GM21381 (cell line): ENCODE results near the gene FNBP1.

ENCODE experiments used
- ATAC-seq: cut with Tn5 transposase; IDR thresholded peaks from one replicate; pipeline ENCODE4 v1.9.1; 2021; ENCODE audit warnings: mild to moderate bottlenecking, moderate library complexity; ENCODE audit not compliant: unreplicated experiment

Gene FNBP1

DNA sequence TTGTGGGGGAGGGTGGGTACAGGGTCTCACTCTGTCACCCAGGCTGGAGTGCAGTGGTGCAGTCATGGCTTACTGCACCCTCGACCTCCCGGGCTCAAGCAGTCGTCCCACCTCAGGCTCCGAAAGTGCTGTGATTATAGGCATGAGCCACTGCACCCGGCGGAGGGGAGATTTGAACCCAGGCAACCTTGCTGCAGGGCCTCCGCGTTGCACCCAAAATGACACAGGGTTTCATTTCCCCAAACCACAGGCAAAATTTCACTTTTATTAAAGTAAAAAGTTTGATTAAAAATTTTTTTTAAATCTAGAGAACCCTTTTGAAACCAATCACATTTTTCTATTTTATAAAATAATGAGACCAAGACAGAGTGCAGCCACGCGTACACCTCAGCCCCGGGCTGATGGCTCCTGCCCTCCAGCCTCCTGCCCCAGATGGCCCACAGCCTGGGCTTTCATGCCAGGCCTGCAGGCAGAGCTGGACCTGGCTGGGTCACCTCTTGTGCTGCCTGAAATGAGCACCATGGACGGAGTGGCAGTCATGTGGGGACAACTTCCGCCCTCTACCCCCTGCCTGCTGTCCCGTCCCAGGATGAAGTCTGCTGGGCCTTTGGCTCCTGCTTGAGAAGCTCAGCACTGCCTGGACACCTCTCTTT is 177.2 kb downstream of the FNBP1 start:
- no peak for ATAC-seq

DNA sequence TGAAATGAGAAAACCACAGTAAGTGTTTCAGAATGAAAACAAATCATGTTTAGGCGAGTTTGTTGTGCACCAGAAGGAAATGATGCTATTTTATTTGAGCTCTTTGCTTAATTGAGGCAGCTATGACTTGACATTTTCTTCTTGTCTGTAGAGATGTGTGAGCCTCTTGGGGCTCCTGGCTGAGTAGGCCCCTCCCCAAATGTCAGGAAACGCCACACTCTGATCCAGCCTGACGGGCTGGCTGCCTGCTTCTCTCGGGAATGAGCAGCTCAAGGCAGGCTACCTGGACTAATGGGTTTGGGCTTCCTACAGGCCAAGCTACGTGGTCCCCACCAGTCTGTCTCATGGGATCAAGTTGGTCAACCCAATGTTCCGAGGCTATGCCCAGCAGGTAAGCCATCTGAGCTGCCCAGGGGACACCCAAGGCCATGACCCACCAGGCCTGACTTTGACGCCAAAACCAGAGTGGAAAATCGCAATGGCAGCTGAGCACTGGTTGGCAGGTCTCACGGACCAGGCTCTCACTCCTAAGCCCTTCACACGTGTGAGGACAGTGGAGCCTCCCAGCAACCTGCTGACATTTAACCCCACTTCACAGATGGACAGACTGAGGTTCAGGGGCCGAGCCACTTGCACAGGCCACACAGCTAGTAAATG is 177.9 kb downstream of the FNBP1 start:
- ATAC-seq, result no peak

DNA sequence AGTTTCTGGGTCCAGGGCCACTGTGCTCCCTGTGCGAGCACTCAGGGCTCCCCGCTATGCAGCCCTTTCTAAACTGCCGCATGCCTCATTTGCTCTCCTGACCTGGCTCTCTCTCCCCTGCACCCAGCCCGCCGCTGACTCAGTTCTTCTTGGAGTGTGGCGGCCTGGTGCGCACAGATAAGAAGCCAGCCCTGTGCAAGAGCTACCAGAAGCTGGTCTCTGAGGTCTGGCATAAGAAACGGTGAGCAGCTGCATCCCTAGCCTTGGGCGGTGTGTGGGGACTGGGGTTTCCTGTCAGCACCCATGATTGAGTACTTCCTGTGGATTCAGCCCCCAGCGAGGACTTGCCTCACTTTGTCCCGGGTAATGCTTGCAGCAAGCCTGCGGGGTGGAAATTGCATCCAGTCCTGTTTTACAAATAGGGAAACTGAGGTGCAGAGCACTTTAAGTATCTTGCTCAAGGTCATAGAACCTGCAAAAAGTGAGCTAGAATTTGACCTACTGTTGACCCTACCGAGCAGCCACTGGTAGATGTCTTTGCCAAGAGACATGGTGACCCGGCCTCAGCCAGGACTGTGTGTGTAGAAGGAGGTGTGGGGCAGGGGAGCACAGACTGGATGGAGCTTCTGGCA is 179.8 kb downstream of the FNBP1 start:
- no peak for ATAC-seq

DNA sequence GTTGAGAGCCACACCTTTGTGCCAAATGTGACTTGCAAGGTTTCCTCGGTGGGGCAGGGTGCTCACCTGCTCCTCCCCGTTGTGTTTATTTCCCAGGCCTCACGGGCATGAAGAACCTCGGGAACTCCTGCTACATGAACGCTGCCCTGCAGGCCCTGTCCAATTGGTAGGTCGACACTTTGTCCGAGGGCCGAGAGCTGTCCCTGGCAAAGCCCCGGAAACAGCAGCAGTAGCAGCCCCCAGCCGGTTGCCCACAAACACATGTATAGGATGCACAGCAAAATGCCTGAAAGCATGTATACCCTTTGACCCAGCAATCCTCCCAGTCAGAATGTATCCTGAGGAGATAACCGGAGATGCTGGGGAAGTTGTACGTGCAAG is 181.6 kb downstream of the FNBP1 start:
- ATAC-seq, result no peak

DNA sequence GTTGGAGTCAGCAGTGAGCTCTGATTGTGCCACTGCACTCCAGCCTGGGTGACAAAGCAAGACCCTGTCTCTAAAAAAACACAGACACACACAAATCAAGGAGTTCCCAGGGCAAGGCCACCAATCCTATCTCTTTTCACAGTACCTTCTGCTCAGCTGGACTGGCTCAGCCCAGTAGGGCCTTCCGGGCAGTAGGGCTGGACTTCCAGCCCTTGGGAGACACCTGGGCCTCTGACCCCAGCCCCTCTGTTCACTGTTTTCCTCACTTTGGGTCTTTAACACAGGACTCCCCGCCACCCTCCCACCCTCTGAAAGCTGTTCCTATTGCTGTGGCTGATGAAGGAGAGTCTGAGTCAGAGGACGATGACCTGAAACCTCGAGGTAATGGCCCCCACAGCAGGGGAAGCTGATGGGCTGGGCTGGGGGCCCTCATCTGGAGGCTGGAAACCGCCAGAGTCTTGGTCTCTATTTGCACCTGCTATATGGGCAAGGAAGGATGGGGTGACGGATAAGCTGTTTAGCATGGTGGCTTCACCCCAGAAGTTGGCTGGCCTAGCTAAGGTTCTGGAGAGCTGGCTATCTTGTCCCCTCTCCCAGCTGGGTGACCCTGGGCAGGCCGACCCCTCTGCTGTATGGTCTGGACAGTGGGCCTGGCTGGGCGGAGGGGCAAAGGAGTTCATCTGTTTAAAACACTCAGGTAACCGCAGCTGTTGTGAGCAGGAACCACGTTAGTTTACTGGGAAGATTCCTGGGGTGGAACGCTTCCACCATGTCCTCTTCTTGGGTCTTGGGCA is 182.1 kb downstream of the FNBP1 start:
- no peak for ATAC-seq

DNA sequence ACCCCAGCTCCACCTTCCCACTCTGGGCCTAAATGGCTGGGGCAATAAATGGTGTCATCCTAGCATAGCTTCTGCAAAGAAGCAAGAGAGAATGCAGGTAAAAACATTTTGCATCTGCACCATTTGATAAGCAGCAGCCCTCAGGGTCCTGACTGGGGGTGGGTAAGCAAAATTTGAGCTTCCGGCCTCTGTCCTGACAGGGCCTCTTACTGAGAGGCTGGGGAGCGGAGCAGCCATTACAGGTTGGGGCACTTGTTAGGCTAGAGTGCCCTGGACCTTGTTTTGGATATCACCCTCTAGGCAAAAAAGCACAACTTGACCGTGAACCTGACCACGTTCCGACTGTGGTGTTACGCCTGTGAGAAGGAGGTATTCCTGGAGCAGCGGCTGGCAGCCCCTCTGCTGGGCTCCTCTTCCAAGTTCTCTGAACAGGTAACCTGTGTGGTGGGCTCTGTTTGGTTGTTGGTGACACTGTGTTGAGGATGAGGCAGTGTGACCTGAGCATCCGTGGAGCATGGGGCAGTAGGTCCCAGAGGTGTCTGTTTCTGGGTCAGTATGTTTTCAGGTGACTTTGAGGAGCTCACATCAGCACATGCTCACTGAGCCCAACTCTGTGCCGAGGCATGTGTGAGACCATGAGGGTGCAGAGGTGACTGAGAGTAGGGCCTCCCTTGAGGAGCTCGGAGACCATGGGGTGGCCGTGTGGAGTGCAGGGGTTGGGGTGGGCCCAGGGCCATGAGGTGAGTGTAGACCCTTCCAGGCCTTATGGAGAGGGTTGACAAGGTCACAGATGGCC is 184.6 kb downstream of the FNBP1 start:
- ATAC-seq, result no peak

DNA sequence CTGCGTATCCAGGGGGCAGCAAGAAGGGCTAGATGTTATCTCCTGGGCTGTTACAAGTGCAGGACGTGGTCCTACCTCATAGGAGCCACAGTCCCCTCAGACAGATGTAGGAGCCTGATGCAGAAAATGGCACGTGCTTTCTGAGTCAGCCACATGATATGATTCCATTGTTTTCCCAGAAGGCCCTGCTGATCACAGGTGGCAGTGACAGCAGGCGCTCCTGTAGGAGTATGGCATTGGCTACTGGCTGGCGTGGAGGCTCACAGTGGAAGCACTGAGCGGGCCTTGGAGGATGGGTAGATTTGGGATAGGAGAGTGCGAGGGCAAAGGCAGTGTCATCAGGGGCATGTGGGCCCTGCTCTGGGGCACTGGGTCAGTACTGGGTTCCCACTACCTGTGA is 185.8 kb downstream of the FNBP1 start:
- no peak for ATAC-seq

DNA sequence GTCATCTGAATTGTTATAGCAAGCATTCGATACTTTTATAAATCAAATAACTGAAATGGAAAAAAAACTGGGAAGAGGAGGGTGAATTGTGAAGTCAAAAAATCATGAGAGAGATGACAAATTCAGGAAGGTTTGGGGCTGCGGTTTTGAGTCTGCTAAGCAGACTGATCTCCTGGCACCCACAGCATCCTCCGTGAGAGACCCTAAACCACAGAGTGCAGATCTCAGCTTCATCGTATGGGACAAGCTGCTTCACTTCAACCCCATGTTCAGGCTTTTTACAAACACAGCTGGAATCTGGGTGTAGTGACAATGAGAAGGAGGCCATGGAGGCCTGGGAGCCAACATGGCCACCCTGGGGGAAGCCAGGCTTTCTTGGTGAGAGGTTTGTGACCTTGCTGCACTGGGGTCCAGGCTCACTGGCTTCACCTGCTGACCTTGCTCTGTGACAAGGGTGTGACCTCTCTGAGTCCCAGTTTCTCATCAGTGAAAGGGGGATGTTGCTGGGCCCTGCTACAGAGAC is 188.3 kb downstream of the FNBP1 start:
- no peak for ATAC-seq

DNA sequence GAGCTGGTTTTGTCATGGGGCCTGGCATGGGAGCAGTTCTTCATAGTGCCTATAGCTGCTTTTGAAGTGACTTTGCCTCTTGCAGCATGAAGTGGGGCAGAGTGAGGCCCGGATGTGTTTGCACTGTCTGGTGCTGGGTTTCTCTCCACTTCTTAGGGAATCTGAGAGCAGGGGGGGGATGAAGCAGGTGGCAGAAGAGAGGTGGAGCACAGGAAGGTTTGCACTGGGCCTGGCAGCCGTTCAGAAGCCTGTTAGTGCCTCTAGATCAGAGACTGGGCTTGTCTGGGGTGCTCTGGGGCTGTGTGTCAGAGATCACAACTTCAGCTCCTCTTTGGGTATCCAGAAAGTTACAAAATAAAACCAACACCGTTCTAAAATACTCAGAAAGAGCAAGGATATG is 189.4 kb downstream of the FNBP1 start:
- no peak for ATAC-seq

DNA sequence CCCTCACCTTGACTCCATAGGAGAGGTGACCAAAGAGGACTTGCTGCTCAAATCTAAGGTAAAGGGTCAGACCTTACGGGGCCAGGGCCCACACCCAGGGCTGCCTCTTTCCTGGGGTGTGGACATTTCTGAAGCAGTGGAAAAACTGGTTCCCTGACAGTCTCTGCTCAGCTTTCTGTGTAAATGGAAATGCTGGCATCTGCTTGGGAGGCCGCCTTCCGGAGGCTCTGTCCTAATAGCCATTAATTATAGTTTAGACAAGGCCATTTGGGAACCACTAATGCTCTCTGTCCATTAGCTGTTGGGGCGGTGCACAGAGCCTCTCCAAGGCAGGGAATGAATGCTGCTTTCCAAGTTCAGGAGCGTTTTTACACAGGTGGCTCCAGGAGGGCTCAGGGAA is 190.4 kb downstream of the FNBP1 start:
- ATAC-seq, result no peak

DNA sequence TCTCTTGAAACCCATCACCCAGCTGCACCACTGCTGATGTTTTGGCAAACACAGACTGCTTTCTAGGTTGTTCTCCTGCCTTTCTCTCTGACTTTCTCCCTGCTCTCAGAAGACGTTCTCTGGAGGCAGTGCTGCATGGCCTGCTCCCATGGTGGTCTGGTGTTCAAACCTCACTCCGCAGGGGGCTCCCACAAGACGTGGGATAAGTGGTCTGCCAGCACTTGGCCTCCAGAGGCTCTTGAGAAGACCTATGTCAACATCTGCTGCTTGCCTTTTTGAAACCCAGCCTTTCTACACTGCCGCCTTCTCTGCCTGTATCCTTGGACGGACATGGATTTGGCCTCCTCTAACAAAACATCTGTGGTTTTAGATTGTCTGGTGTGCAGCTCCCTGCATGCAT is 191.2 kb downstream of the FNBP1 start:
- ATAC-seq, result no peak

DNA sequence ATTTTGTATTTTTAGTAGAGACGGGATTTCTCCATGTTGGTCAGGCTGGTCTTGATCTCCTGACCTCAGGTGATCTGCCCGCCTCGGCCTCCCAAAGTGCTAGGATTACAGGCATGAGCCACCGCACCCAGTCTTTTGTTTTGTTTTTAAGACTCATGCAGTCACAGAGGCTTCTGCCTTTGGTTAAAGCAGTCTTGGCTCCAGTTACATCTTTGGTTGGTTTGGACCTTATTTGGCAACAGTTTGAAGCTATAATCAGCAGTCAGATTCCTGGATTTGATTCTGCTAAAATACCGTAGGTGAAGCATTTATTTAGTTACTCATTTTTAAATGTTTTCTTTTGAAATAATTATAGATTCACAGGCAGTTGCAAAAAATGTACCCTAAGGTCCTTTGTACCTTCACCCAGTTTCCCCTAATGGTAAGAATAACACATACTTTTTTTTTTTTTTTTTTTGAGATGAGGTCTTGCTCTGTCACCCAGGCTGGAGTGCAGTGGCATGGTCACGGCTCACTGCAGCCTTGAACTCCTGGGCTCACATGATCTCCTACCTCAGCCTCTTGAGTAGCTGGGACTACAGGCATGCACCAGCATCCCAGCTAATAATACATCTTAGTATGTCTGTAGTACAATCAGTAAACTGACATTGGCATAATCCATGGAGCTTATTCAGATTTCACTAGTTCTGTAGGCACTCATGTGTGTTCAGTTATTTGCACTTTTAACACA is 192.0 kb downstream of the FNBP1 start:
- ATAC-seq, result no peak

DNA sequence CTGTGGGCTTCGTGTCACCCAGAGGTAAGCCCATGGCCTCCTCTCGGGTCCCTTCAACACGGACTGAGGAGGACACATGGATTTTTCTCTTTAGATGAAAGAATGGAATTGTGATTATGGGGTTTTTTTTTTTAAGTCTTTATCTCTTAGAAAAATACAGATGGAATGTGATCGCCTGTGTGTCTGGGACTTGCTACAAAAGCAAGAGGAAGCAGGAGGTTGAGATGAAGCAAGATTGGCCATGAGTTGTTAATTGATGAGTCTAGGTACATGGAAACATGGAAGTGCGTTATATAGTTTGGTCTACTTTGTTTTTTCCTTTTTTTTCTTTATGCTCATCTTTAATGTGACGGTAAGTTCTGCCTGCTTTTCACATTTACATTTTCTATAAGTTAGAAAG is 193.1 kb downstream of the FNBP1 start:
- ATAC-seq, result no peak

DNA sequence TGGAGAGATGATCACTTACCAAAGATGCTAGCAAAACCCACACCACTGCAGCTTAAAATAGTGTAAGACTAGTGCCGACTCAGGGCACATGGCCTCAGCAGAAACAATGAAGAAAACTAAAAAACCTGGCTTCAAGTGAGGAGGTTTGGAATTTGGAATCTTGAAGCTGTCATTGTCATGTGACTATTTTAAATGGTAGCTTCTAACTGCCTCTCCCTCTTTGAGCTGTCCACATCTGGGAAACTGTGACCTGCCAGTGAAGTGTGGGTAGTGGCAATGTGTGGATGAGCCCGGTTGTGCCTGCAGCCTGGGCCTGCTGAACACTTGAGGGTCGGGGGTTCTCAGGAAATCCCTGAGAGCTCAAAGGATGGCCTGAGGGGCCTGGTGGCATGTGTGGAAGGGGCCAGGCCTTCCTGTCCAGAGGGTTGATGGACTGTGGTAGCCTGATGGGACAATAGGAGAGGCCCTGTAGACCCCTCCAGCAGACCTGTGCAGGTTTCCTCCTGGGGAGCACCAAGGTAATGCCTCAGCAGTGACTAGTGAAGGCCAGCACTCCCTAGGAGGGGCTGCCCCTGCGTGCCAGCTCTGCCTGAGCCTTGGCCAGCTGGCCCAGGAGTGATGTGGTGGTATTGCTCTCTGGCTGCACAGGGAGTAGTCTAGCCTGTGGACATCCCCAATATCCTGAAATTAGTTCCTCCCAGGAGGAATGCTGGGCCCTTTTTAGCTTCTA is 194.1 kb downstream of the FNBP1 start:
- ATAC-seq, result no peak

DNA sequence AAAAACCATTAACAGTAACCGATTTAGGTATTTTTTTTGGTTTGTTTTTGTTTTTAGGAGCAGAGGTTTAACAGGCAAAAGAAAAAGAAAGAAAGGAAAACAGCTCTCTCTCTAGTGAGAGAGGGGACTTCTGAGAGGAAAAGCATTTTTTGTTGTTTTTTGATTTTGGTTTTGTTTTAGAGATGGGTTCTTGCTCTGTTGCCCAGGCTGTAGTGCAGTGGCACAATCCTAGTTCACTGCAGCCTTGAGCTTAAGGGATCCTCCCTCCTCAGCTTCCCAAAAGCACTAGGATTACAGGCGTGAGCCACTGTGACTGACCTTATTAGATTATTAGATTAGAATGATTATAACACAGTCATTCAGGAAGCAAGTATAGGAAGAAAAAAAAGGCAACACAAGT is 197.6 kb downstream of the FNBP1 start:
- no peak for ATAC-seq

DNA sequence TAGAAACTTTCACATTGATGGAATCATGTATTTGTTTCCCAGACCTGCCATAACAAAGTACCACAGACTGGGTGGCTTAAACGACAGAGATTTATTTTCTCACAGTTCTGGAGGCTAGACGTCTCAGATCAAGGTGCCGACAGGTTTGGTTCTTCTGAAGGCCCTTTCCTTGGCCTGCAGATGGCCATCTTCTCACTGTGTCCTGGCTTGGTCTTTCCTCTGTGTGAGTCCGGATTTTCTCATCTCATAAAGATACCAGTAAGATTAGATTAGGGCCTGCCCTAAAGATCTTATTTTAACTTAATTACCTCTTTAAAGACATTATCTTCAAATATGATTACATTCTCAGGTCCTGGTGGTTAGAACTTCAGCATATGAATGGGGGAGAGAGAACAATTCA is 201.9 kb downstream of the FNBP1 start:
- ATAC-seq, result no peak

DNA sequence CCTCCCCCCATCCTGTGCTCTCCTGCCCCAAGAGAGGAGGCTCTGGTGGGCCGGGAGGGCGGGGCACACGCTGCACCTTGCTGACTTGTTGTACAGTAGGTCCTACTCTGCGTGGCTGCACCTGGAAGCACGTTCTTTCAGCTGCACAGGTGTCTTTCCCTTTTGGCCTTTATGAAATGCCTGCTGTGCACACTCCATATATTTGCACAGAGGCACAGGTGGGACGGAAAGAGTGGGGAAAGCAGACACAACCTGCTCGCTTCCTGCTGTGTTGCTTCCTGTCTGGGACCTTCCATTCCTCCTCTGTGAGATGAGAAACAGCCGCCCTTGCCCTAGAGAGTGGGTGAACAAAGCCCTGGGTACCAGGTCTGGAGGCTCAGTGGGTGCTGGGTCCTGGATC is 203.0 kb downstream of the FNBP1 start:
- no peak for ATAC-seq

DNA sequence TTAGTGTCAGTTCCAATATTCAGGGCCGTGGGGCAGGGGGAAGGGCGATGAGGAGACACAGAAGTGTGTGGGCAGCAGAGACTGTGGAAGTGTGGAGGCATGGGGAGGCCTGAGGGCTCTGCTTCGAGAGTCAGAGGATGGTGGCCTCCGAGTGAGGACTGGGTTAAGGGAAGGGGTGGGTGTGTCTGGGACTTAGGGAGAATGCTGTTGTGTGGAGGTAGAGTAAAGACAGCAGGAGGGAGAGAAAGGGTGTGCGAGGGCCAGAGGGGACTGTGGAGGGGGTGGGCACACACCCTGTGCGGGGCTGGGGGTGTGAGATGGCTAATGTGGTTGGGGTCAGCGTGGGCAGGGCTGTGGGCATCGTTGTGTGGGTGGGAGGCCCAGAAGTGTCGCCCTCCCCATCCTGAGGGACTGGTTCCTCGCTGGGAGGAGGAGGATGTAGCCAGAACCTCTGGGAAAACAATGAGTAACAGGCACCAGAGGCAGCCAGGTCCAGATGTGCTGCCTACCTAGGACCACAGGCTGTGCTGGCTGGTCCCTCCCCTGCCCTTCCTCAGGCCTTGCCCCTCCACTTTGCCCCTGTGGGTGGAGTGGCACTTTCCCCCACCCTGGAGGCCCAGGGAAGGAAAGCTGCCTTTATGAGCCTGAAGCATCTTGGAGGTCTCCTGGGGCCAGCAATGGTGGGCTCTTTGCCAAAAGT is 203.5 kb downstream of the FNBP1 start:
- ATAC-seq, result no peak
